ENCODE results near the gene NAP1L4. TPM values are rescaled to one million over a fixed set of nuclear protein-coding genes. Genes with fewer than 3 reads are reported as not detected.

The NAP1L4 gene
- total RNA-seq, 1 experiment from 2014 or later, result 144 TPM

DNA sequence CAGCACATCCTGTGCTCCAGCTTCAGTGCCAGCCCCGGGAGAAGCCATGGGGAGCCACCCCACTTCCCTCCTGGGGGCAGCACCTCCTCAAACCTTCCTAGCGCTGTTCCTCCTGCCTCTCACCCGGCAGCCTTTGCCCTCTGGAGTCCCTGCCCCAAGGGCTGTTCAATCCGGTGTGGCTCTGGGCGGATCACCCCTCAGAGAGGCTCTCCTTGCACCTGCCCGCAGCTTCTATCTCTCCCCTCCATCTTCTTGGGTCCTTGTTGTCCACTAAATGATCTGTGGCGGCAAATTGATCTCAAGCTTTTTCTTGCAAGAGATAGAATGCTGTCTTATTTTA lies 88.5 kb downstream of the NAP1L4 start:
- Histone ChIP-seq H3K4me3 (replicated peaks in 1 of 2; ENCODE audit: low read depth in 1 of 2, low read length in 2 of 2) (peak overlapping the region; percentile 70 to 76), H2AFZ (ENCODE audit: low read depth, low read length, poor library complexity, severe bottlenecking) (no peak overlapping the region), H3K27me3 (ENCODE audit: insufficient read depth, low read length) (no peaks in the 10 kb centered on the region), H3K36me3 (ENCODE audit: control insufficient read depth in 1 of 2, insufficient read depth in 2 of 2, low read length in 2 of 2) (no peaks in the 10 kb centered on the region), H3K9me2 (ENCODE audit: insufficient read depth) (no peaks in the 10 kb centered on the region), H4K20me1 (ENCODE audit: insufficient read depth) (no peaks in the 10 kb centered on the region), H3K9me3 (ENCODE audit: control insufficient read depth in 1 of 2, insufficient read depth in 1 of 2, low read depth in 1 of 2, low read length in 2 of 2) (no peaks in the 10 kb centered on the region), H3K4me1 (ENCODE audit: control insufficient read depth in 1 of 2, insufficient read depth in 2 of 2, low read length in 2 of 2) (peaks cover 45 to 58% of the 10 kb centered on the region in 2 experiments), H3K27ac (ENCODE audit: low read depth, low read length) (peak overlapping the region; percentile 86), H3K9ac (ENCODE audit: low read length) (peak overlapping the region; percentile 72), H3K4me2 (ENCODE audit: low read length) (peak overlapping the region; percentile 99), H3K79me2 (ENCODE audit: insufficient read depth, low read length) (no peaks in the 10 kb centered on the region)
- no peak for DNase-seq (ENCODE audit: low read depth, low spot score)
- CTCF ChIA-PET, result interaction anchor here (1.1 to 5.0 kb wide), 3 partner anchors 12 to 26 kb away, joined by 4 to 32 read pairs (median 13); partner anchors contain the start of gene PHLDA2
- TF ChIP-seq, protein P1, sequence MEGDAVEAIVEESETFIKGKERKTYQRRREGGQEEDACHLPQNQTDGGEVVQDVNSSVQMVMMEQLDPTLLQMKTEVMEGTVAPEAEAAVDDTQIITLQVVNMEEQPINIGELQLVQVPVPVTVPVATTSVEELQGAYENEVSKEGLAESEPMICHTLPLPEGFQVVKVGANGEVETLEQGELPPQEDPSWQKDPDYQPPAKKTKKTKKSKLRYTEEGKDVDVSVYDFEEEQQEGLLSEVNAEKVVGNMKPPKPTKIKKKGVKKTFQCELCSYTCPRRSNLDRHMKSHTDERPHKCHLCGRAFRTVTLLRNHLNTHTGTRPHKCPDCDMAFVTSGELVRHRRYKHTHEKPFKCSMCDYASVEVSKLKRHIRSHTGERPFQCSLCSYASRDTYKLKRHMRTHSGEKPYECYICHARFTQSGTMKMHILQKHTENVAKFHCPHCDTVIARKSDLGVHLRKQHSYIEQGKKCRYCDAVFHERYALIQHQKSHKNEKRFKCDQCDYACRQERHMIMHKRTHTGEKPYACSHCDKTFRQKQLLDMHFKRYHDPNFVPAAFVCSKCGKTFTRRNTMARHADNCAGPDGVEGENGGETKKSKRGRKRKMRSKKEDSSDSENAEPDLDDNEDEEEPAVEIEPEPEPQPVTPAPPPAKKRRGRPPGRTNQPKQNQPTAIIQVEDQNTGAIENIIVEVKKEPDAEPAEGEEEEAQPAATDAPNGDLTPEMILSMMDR (IDR thresholded peaks at IDR 0.05 in 2 of 3, conservative IDR thresholded peaks at IDR 0.05 in 1 of 3; ENCODE audit: borderline replicate concordance in 1 of 3, insufficient read depth in 1 of 3, low read depth in 2 of 3, low read length in 2 of 3), result 0 out of 6 replicates have a peak, but pooled peaks of 1 of the 3 experiments have one; percentile 6
- TF ChIP-seq POLR2AphosphoS5 (IDR thresholded peaks at IDR 0.05; ENCODE audit: low read depth, low read length), result peak; percentile 3; the same call in 1 of the 2 replicates
- no peak for TF ChIP-seq FOSL1 (IDR thresholded peaks at IDR 0.05; ENCODE audit: low read depth)
- ATAC-seq, result peak; percentile 6; the same call in 1 of the 2 replicates
- POLR2A ChIA-PET, result interaction anchor here (0.8 to 3.6 kb wide), 4 partner anchors 9 to 26 kb away, joined by 3 to 21 read pairs (median 9); partner anchors contain the start of gene PHLDA2
- intact Hi-C loops (cut with micrococcal nuclease), result no loop called here
- BruUV-seq (replicated peaks), result no TSS peak
- RAD21 ChIA-PET (ENCODE audit: low non-redundant PET in 1 of 2, low total read pairs in 2 of 2, uncharacterized antibody in 2 of 2, unreplicated experiment in 2 of 2), result interaction anchor here (0.8 to 1.9 kb wide), 3 partner anchors 26 to 370 kb away, joined by 3 to 5 read pairs (median 3); no protein-coding TSS in a partner anchor

All from HCT116 (cell line).